GM10266 (cell line): Measurements from ENCODE around the gene FCHSD2.

Experiments used
- DNase-seq: peaks from one replicate; pipeline ENCODE4 v3.0.0; 2012; ENCODE audit errors: extremely low spot score
- CTCF ChIP-seq: IDR thresholded peaks from 2 replicates; pipeline ENCODE4 v1.5.1; 2012; ENCODE audit warnings: mild to moderate bottlenecking, low read depth; ENCODE audit not compliant: control insufficient read depth, insufficient read depth; ENCODE audit errors: missing control alignments

Gene FCHSD2

DNA sequence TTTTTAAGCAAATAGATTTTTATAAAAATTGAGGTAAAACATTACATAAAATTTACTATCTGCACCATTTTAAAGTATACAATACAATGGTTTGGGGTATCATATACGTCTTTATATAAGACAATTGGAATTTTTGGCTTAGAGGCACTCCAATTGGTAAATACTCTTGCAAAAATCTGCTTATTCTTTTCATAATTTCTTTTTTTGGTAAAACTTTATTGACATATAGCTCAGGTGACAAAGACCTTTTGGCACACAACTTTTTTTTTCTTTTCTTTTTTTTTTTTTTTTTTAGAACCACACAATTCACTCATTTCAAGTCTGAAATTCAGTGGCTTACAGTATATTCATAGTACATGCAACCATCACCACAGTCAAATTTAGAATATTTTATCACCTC, 270.1 kb downstream of the FCHSD2 start:
- no peak for TF ChIP-seq CTCF
- no peak for DNase-seq

GRCh38 chr11:72871119-72871518, 271.0 kb downstream of the FCHSD2 start:
- no peak for DNase-seq
- no peak for TF ChIP-seq CTCF

DNA sequence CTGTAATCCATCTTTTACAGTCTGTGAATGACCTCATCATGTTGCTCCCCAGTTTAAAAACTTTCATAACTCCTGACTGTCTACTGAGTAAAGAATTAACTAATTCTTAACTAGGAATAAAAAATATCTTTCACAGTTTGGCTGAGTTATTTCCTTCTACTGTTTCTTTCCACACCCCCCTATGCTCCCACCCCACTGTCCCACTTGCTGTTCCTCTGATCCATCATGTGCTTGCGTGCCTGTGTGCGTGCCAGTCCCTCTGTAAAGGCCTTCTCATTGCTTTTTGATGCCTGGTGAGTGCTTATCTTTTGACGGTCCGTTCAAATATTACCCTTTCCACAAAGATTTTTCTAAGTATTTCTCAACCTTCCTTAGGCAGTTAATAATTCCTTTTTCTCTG, 272.3 kb downstream of the FCHSD2 start:
- DNase-seq, result no peak
- no peak for TF ChIP-seq CTCF

DNA sequence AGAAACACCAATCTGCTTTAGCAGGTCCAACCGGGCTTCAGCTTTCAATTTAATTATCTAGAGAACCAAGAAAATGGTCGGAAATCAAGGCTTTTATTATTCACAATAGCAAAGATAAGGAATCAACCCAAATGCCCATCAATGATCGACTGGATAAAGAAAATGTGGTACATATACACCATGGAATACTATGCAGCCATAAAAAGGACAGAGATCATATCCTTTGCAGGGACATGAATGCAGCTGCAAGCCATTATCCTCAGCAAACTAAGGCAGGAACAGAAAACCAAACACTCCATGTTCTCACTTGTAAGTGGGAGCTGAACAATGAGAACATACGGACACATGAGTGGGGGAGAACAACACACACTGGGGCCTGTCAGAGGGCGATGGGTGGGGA, 274.1 kb downstream of the FCHSD2 start:
- TF ChIP-seq CTCF, result no peak
- DNase-seq, result no peak

GRCh38 chr11:72864702-72865655, 277.1 kb downstream of the FCHSD2 start:
- no peak for DNase-seq
- TF ChIP-seq CTCF, result no peak

DNA sequence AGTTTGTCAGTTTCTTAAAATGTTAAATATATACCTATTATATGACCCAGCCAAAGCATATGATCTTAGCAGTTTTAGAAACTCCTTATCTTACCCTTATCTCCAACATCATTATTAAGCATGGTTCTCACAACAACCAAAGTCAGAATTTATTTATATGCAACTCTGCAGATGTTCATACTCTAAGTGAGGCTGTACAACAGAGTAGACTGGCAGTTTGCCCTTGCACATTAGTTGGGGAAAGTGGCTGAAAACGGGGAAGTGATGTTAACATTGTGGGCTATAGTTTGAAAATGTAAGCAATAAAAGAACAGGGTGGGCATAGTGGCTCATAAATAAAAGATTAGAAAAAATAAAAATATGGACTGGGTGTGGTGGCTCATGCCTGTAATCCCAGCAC, 278.2 kb downstream of the FCHSD2 start:
- no peak for TF ChIP-seq CTCF
- no peak for DNase-seq

GRCh38 chr11:72863091-72863490, 279.0 kb downstream of the FCHSD2 start:
- TF ChIP-seq CTCF, result no peak

More at GRCh38 chr11:72863091-72863490, 279.0 kb downstream of the FCHSD2 start:
- DNase-seq, result no peak
